ENCODE measurements around the gene CRABP1. TPM values are rescaled to one million over a fixed set of nuclear protein-coding genes. Genes with fewer than 3 reads are reported as not detected.

Gene CRABP1
- total RNA-seq, 1 donor: not detected

- Histone ChIP-seq H3K4me1 (ENCODE audit: insufficient read depth, low read length) (no peaks in the 10 kb centered on the region), H3K27ac (ENCODE audit: low read depth, low read length) (no peak overlapping the region), H3K36me3 (ENCODE audit: insufficient read depth, low read length) (no peaks in the 10 kb centered on the region), H3K79me2 (ENCODE audit: insufficient read depth, low read length) (no peaks in the 10 kb centered on the region), H3K9me3 (ENCODE audit: low read depth, low read length) (no peaks in the 10 kb centered on the region), H3K27me3 (ENCODE audit: insufficient read depth, low read length) (peaks cover 3% of the 10 kb centered on the region), H3K4me3 (ENCODE audit: insufficient read depth, low read length) (no peak overlapping the region), H3K4me2 (ENCODE audit: insufficient read depth, low read length) (no peak overlapping the region), H4K20me1 (ENCODE audit: insufficient read depth, low read length) (no peaks in the 10 kb centered on the region), H2AFZ (ENCODE audit: low read length) (no peak overlapping the region)
- no peak for DNase-seq (ENCODE audit: insufficient read length, low spot score, missing footprints)
- no peak for TF ChIP-seq CTCF (IDR thresholded peaks at IDR 0.05; ENCODE audit: extremely low read depth, low read depth, low read length)
Observed at GRCh38 chr15:78325092-78325843, 14.9 kb upstream of the CRABP1 start.

- no peak for TF ChIP-seq CTCF (IDR thresholded peaks at IDR 0.05; ENCODE audit: extremely low read depth, low read depth, low read length)
- Histone ChIP-seq H3K36me3 (ENCODE audit: insufficient read depth, low read length) (no peaks in the 10 kb centered on the region), H3K79me2 (ENCODE audit: insufficient read depth, low read length) (no peaks in the 10 kb centered on the region), H4K20me1 (ENCODE audit: insufficient read depth, low read length) (no peaks in the 10 kb centered on the region), H3K27me3 (ENCODE audit: insufficient read depth, low read length) (peaks cover 3% of the 10 kb centered on the region), H3K27ac (ENCODE audit: low read depth, low read length) (no peak overlapping the region), H3K4me2 (ENCODE audit: insufficient read depth, low read length) (no peak overlapping the region), H2AFZ (ENCODE audit: low read length) (no peak overlapping the region), H3K9me3 (ENCODE audit: low read depth, low read length) (no peaks in the 10 kb centered on the region), H3K4me3 (ENCODE audit: insufficient read depth, low read length) (no peak overlapping the region), H3K4me1 (ENCODE audit: insufficient read depth, low read length) (no peaks in the 10 kb centered on the region)
- no peak for DNase-seq (ENCODE audit: insufficient read length, low spot score, missing footprints)
Observed at GRCh38 chr15:78327466-78327865, 12.7 kb upstream of the CRABP1 start.

- TF ChIP-seq CTCF (IDR thresholded peaks at IDR 0.05; ENCODE audit: extremely low read depth, low read depth, low read length): no peak
- no peaks in the 10 kb centered on the region for H3K79me2 ChIP-seq (ENCODE audit: insufficient read depth, low read length)
- H3K27me3 ChIP-seq (ENCODE audit: insufficient read depth, low read length): peaks cover 4% of the 10 kb centered on the region
- H3K36me3 ChIP-seq (ENCODE audit: insufficient read depth, low read length): no peaks in the 10 kb centered on the region
- no peak for DNase-seq (ENCODE audit: insufficient read length, low spot score, missing footprints)
- peak overlapping the region; percentile 35 for H2AFZ ChIP-seq (ENCODE audit: low read length)
- no peaks in the 10 kb centered on the region for H4K20me1 ChIP-seq (ENCODE audit: insufficient read depth, low read length)
- no peak overlapping the region for H3K4me3 ChIP-seq (ENCODE audit: insufficient read depth, low read length)
- H3K9me3 ChIP-seq (ENCODE audit: low read depth, low read length): no peaks in the 10 kb centered on the region
- no peak overlapping the region for H3K27ac ChIP-seq (ENCODE audit: low read depth, low read length)
- H3K4me2 ChIP-seq (ENCODE audit: insufficient read depth, low read length): no peak overlapping the region
- H3K4me1 ChIP-seq (ENCODE audit: insufficient read depth, low read length): no peaks in the 10 kb centered on the region
Observed at GRCh38 chr15:78329625-78330024, 10.5 kb upstream of the CRABP1 start.

GRCh38 chr15:78334845-78335244, 5.3 kb upstream of the CRABP1 start:
- peaks cover 32% of the 10 kb centered on the region for H3K27me3 ChIP-seq (ENCODE audit: insufficient read depth, low read length)

More at GRCh38 chr15:78334845-78335244, 5.3 kb upstream of the CRABP1 start:
- no peak overlapping the region for H3K27ac ChIP-seq (ENCODE audit: low read depth, low read length)
- no peaks in the 10 kb centered on the region for H3K4me1 ChIP-seq (ENCODE audit: insufficient read depth, low read length)
- no peaks in the 10 kb centered on the region for H4K20me1 ChIP-seq (ENCODE audit: insufficient read depth, low read length)
- no peak overlapping the region for H2AFZ ChIP-seq (ENCODE audit: low read length)
- H3K4me2 ChIP-seq (ENCODE audit: insufficient read depth, low read length): no peak overlapping the region
- H3K4me3 ChIP-seq (ENCODE audit: insufficient read depth, low read length): no peak overlapping the region
- no peaks in the 10 kb centered on the region for H3K9me3 ChIP-seq (ENCODE audit: low read depth, low read length)
- H3K79me2 ChIP-seq (ENCODE audit: insufficient read depth, low read length): no peaks in the 10 kb centered on the region
- TF ChIP-seq CTCF (IDR thresholded peaks at IDR 0.05; ENCODE audit: extremely low read depth, low read depth, low read length): no peak
- peak; percentile 60 for DNase-seq (ENCODE audit: insufficient read length, low spot score, missing footprints)
- no peaks in the 10 kb centered on the region for H3K36me3 ChIP-seq (ENCODE audit: insufficient read depth, low read length)
